GM23338 (cell line): ENCODE measurements around the gene LRRC30. TPM values are rescaled to one million over a fixed set of nuclear protein-coding genes. Genes with fewer than 3 reads are reported as not detected.

Experiments used
- ATAC-seq: fragments of 200-7000 bp; cut with Tn5 transposase; 3 replicates; pipeline ENCODE4 v1.9.1; 2020
- DNase-seq: peaks from one replicate; pipeline ENCODE4 v3.0.0-alpha.2; 2015; ENCODE audit warnings: low spot score
- H2AFZ ChIP-seq: fragments of 200-600 bp; sonication (generic); 2 replicates; pipeline ENCODE4 v1.8.0; 2016; ENCODE audit warnings: antibody characterized with exemption, mild to moderate bottlenecking, moderate library complexity
- H3F3A ChIP-seq: fragments of 200-600 bp; sonication (generic); replicated peaks from 2 replicates; pipeline ENCODE4 v1.8.0; 2017; ENCODE audit warnings: antibody characterized with exemption, mixed run types, low read depth
- H3K27ac ChIP-seq: fragments of 200-600 bp; sonication (generic); 2 replicates; pipeline ENCODE4 v1.6.1; 2016; ENCODE audit warnings: low read depth
- H3K27me3 ChIP-seq: fragments of 200-600 bp; sonication (generic); 2 replicates; pipeline ENCODE4 v1.8.0; 2016; ENCODE audit warnings: mild to moderate bottlenecking, mixed run types, moderate library complexity; ENCODE audit not compliant: insufficient read depth
- H3K36me3 ChIP-seq: fragments of 200-600 bp; sonication (generic); 2 replicates; pipeline ENCODE4 v1.8.0; 2016; ENCODE audit warnings: mild to moderate bottlenecking; ENCODE audit not compliant: insufficient read depth
- H3K4me1 ChIP-seq: fragments of 200-600 bp; sonication (generic); 2 replicates; pipeline ENCODE4 v1.8.0; 2016; ENCODE audit warnings: mild to moderate bottlenecking, moderate library complexity; ENCODE audit not compliant: insufficient read depth
- H3K4me2 ChIP-seq: fragments of 200-600 bp; sonication (generic); 2 replicates; pipeline ENCODE4 v1.7.1; 2017; ENCODE audit warnings: mixed run types
- H3K4me3 ChIP-seq: fragments of 200-600 bp; sonication (generic); 2 replicates; pipeline ENCODE4 v1.6.1; 2016; ENCODE audit warnings: mixed run types
- H3K79me2 ChIP-seq: fragments of 200-600 bp; sonication (generic); replicated peaks from 2 replicates; pipeline ENCODE4 v1.8.0; 2017; ENCODE audit warnings: mild to moderate bottlenecking; ENCODE audit not compliant: insufficient read depth
- H3K9me2 ChIP-seq: fragments of 200-600 bp; sonication (generic); 2 replicates; pipeline ENCODE4 v1.8.0; 2017; ENCODE audit not compliant: insufficient read depth
- H4K20me1 ChIP-seq: fragments of 200-600 bp; sonication (generic); replicated peaks from 2 replicates; pipeline ENCODE4 v1.8.0; 2017; ENCODE audit warnings: mild to moderate bottlenecking; ENCODE audit not compliant: insufficient read depth
- H3K27ac Mint-ChIP-seq: 2 replicates; pipeline ENCODE4 v1.8.0; 2020; ENCODE audit warnings: inconsistent platforms, mild to moderate bottlenecking, moderate library complexity, mixed read lengths
- H3K27me3 Mint-ChIP-seq: 3 replicates; pipeline ENCODE4 v1.8.0; 2022; ENCODE audit warnings: low read depth, mild to moderate bottlenecking, moderate library complexity, mixed read lengths, inconsistent platforms; ENCODE audit not compliant: insufficient read depth, poor library complexity
- H3K36me3 Mint-ChIP-seq: 3 replicates; pipeline ENCODE4 v1.8.0; 2021; ENCODE audit warnings: low read depth, mild to moderate bottlenecking, inconsistent platforms, moderate library complexity, mixed read lengths
- H3K4me1 Mint-ChIP-seq: 3 replicates; pipeline ENCODE4 v1.8.0; 2020; ENCODE audit warnings: mild to moderate bottlenecking, inconsistent platforms, mixed read lengths
- H3K4me3 Mint-ChIP-seq: 3 replicates; pipeline ENCODE4 v1.8.0; 2021; ENCODE audit warnings: moderate library complexity, mild to moderate bottlenecking, inconsistent platforms, mixed read lengths
- H3K9me3 Mint-ChIP-seq: 3 replicates; pipeline ENCODE4 v1.8.0; 2020; ENCODE audit warnings: moderate library complexity, mild to moderate bottlenecking, inconsistent platforms, mixed read lengths
- CREB1 ChIP-seq: fragments of 250-450 bp; sonication (Bioruptor Pico); IDR thresholded peaks from 2 replicates; pipeline ENCODE4 v1.5.0; 2020; ENCODE audit warnings: low read depth, mild to moderate bottlenecking, moderate library complexity
- EZH2 ChIP-seq: fragments of 200-600 bp; sonication (generic); IDR thresholded peaks from one replicate; pipeline ENCODE4 v1.8.0; 2017; ENCODE audit warnings: antibody characterized with exemption, mild to moderate bottlenecking, low read depth; ENCODE audit not compliant: unreplicated experiment
- EZH2phosphoT487 ChIP-seq: fragments of 200-600 bp; sonication (generic); IDR thresholded peaks from one replicate; pipeline ENCODE4 v1.8.1; 2018; ENCODE audit warnings: antibody characterized with exemption; ENCODE audit not compliant: unreplicated experiment
- JUNB ChIP-seq: IDR thresholded peaks from one replicate; pipeline ENCODE4 v1.6.1; 2016; ENCODE audit warnings: antibody characterized with exemption; ENCODE audit not compliant: unreplicated experiment
- POLR2AphosphoS5 ChIP-seq: IDR thresholded peaks from 2 replicates; pipeline ENCODE4 v1.6.1; 2016; ENCODE audit warnings: antibody characterized with exemption, low read depth
- ZNF114 ChIP-seq: fragments of 250-450 bp; sonication (Bioruptor Pico); IDR thresholded peaks from 2 replicates; pipeline ENCODE4 v1.5.0; 2020; ENCODE audit warnings: mild to moderate bottlenecking, moderate library complexity
- ZNF331 ChIP-seq: fragments of 250-450 bp; sonication (Bioruptor Pico); IDR thresholded peaks from 2 replicates; pipeline ENCODE4 v1.5.0; 2020; ENCODE audit warnings: low read depth, mild to moderate bottlenecking, moderate library complexity
- ZNF462 ChIP-seq: fragments of 250-450 bp; sonication (Bioruptor Pico); IDR thresholded peaks from 2 replicates; pipeline ENCODE4 v1.5.0; 2020; ENCODE audit warnings: mild to moderate bottlenecking, moderate library complexity
- polyA plus RNA-seq: library from polyadenylated mRNA; unstranded; fragments of >200 nt; fragmentation: Nextera tagmentation; extraction: Ambion mirVana; gene quantifications from 2 replicates; pipeline ENCODE4 v1.2.1, GENCODE V29; 2016
- total RNA-seq: library from RNA; depleted of rRNA; stranded (reverse); fragments of >200 nt; shearing (Covaris generic); gene quantifications from 2 replicates; pipeline ENCODE4 v1.2.3, GENCODE V29; 2014
- TF ChIP-seq, protein P1 (sequence below): IDR thresholded peaks from 2 replicates; pipeline ENCODE4 v1.6.1; 2016; ENCODE audit warnings: antibody characterized with exemption
- TF ChIP-seq, protein P2 (sequence below): IDR thresholded peaks from one replicate; pipeline ENCODE4 v1.6.1; 2018; ENCODE audit warnings: antibody characterized with exemption; ENCODE audit not compliant: unreplicated experiment

LRRC30 gene
- total and polyA plus RNA-seq, 2 experiments from 2014 or later: not detected

- H3K4me2 ChIP-seq: no peak overlapping the region
- H3K36me3 Mint-ChIP-seq: no peaks in the 10 kb centered on the region
- TF ChIP-seq EZH2 (no peak), ZNF331 (no peak), CREB1 (CRISPR knock-in tag) (no peak), JUNB (no peak), ZNF114 (CRISPR knock-in tag) (no peak), POLR2AphosphoS5 (no peak), EZH2phosphoT487 (no peak), ZNF462 (CRISPR knock-in tag) (no peak)
- TF ChIP-seq, protein P1, sequence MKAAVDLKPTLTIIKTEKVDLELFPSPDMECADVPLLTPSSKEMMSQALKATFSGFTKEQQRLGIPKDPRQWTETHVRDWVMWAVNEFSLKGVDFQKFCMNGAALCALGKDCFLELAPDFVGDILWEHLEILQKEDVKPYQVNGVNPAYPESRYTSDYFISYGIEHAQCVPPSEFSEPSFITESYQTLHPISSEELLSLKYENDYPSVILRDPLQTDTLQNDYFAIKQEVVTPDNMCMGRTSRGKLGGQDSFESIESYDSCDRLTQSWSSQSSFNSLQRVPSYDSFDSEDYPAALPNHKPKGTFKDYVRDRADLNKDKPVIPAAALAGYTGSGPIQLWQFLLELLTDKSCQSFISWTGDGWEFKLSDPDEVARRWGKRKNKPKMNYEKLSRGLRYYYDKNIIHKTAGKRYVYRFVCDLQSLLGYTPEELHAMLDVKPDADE: no peak
- TF ChIP-seq, protein P2, sequence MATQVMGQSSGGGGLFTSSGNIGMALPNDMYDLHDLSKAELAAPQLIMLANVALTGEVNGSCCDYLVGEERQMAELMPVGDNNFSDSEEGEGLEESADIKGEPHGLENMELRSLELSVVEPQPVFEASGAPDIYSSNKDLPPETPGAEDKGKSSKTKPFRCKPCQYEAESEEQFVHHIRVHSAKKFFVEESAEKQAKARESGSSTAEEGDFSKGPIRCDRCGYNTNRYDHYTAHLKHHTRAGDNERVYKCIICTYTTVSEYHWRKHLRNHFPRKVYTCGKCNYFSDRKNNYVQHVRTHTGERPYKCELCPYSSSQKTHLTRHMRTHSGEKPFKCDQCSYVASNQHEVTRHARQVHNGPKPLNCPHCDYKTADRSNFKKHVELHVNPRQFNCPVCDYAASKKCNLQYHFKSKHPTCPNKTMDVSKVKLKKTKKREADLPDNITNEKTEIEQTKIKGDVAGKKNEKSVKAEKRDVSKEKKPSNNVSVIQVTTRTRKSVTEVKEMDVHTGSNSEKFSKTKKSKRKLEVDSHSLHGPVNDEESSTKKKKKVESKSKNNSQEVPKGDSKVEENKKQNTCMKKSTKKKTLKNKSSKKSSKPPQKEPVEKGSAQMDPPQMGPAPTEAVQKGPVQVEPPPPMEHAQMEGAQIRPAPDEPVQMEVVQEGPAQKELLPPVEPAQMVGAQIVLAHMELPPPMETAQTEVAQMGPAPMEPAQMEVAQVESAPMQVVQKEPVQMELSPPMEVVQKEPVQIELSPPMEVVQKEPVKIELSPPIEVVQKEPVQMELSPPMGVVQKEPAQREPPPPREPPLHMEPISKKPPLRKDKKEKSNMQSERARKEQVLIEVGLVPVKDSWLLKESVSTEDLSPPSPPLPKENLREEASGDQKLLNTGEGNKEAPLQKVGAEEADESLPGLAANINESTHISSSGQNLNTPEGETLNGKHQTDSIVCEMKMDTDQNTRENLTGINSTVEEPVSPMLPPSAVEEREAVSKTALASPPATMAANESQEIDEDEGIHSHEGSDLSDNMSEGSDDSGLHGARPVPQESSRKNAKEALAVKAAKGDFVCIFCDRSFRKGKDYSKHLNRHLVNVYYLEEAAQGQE: no peak
These were observed 2.4 kb downstream of the LRRC30 start for GRCh38 chr18:7233134-7233810.

More at GRCh38 chr18:7233134-7233810, 2.4 kb downstream of the LRRC30 start:
- H3K9me3 Mint-ChIP-seq: no peaks in the 10 kb centered on the region
- no peaks in the 10 kb centered on the region for H3K79me2 ChIP-seq
- H3K4me1 Mint-ChIP-seq: no peaks in the 10 kb centered on the region
- no peak overlapping the region for H2AFZ ChIP-seq
- no peak overlapping the region for H3K4me3 Mint-ChIP-seq
- H3K27ac ChIP-seq: no peak overlapping the region
- ATAC-seq: no peak
- no peaks in the 10 kb centered on the region for H3K36me3 ChIP-seq
- no peaks in the 10 kb centered on the region for H3K27me3 ChIP-seq
- H4K20me1 ChIP-seq: no peaks in the 10 kb centered on the region
- H3K4me1 ChIP-seq: no peaks in the 10 kb centered on the region
- peaks cover 2% of the 10 kb centered on the region for H3K27me3 Mint-ChIP-seq
- no peak overlapping the region for H3K27ac Mint-ChIP-seq
- no peak overlapping the region for H3K4me3 ChIP-seq
- no peaks in the 10 kb centered on the region for H3F3A ChIP-seq
- DNase-seq: no peak
- H3K9me2 ChIP-seq: no peaks in the 10 kb centered on the region
